ENCODE data around the gene ASPN.
A peak's percentile ranks its signal among the peaks of the same experiment; 100 is the strongest.

The ASPN gene

GRCh38 chr9:92507005-92507404, 24.7 kb upstream of the ASPN start:
- no peak for DNase-seq (ENCODE audit: low read depth)
- no peak for TF ChIP-seq CTCF (IDR thresholded peaks at IDR 0.05; ENCODE audit: insufficient read depth, low read depth, low read length, missing control alignments)
- H3K4me3 ChIP-seq (ENCODE audit: low read depth, low read length): no peak overlapping the region

- no peak overlapping the region for H3K4me3 ChIP-seq (ENCODE audit: low read depth, low read length)
- DNase-seq (ENCODE audit: low read depth): no peak
Observed at GRCh38 chr9:92506184-92506857, 24.0 kb upstream of the ASPN start.

GRCh38 chr9:92504881-92505280, 22.6 kb upstream of the ASPN start:
- TF ChIP-seq CTCF (IDR thresholded peaks at IDR 0.05; ENCODE audit: insufficient read depth, low read depth, low read length, missing control alignments): no peak
- no peak overlapping the region for H3K4me3 ChIP-seq (ENCODE audit: low read depth, low read length)

More at GRCh38 chr9:92506184-92506857, 24.0 kb upstream of the ASPN start:
- no peak for TF ChIP-seq CTCF (IDR thresholded peaks at IDR 0.05; ENCODE audit: insufficient read depth, low read depth, low read length, missing control alignments)

GRCh38 chr9:92503156-92503555, 20.9 kb upstream of the ASPN start:
- no peak for TF ChIP-seq CTCF (IDR thresholded peaks at IDR 0.05; ENCODE audit: insufficient read depth, low read depth, low read length, missing control alignments)
- DNase-seq (ENCODE audit: low read depth): no peak
- H3K4me3 ChIP-seq (ENCODE audit: low read depth, low read length): no peak overlapping the region

More at GRCh38 chr9:92504881-92505280, 22.6 kb upstream of the ASPN start:
- no peak for DNase-seq (ENCODE audit: low read depth)

GRCh38 chr9:92501671-92502393, 19.5 kb upstream of the ASPN start:
- H3K4me3 ChIP-seq (ENCODE audit: low read depth, low read length): no peak overlapping the region
- peak; percentile 60 for DNase-seq (ENCODE audit: low read depth)
- TF ChIP-seq CTCF (IDR thresholded peaks at IDR 0.05; ENCODE audit: insufficient read depth, low read depth, low read length, missing control alignments): peak; percentile 64

GRCh38 chr9:92500725-92501124, 18.4 kb upstream of the ASPN start:
- DNase-seq (ENCODE audit: low read depth): no peak
- no peak for TF ChIP-seq CTCF (IDR thresholded peaks at IDR 0.05; ENCODE audit: insufficient read depth, low read depth, low read length, missing control alignments)
- H3K4me3 ChIP-seq (ENCODE audit: low read depth, low read length): no peak overlapping the region

Data from GM12865 (cell line).